K562 (cell line): ENCODE measurements around the gene SHTN1. TPM values are rescaled to one million over a fixed set of nuclear protein-coding genes. Genes with fewer than 3 reads are reported as not detected.

ENCODE experiments used
- ATAC-seq: fragments of 200-7000 bp; cut with Tn5 transposase; 3 replicates; pipeline ENCODE4 v1.9.1; 2020; ENCODE audit warnings: moderate library complexity
- BruUV-seq: library from RNA; stranded (reverse); fragments of 400-500 nt; replicated peaks from 2 replicates; lab custom pipeline; 2021; lab: Mats Ljungman, UMichigan
- CTCF ChIA-PET: fragments of 300-600 bp; formaldehyde crosslinking; extraction: SDS; loops from one replicate; lab custom pipeline; 2021; ENCODE audit warnings: low intra/inter-chr PET ratio; lab: Yijun Ruan, JAX
- POLR2A ChIA-PET: fragments of 300-600, 350-650 bp; sonication (Branson Sonifier 250); formaldehyde crosslinking; extraction: SDS; loops from one replicate; lab custom pipeline; 2021; ENCODE audit warnings: antibody characterized with exemption, inconsistent platforms; lab: Yijun Ruan, JAX
- DNase-seq, 4 experiments: peaks; one replicate each; pipeline versions ENCODE4 v3.0.0 to v3.0.0-alpha.2; 2011 to 2018; ENCODE audit warnings: low spot score in 3 of 4, mixed read lengths in 3 of 4; ENCODE audit errors: extremely low read depth in 1 of 4
- FAIRE-seq: peaks from 2 replicates; lab custom pipeline; 2011; peaks lifted over from hg19 to GRCh38; lab: Jason Lieb, UNC
- H2AFZ ChIP-seq: 2 replicates; pipeline ENCODE4 v1.6.0; 2011; ENCODE audit warnings: low read depth, low read length, control low read depth, inconsistent platforms
- H3K27ac ChIP-seq: fragments of 200-600 bp; 3 replicates; pipeline ENCODE4 v1.8.0; 2011; ENCODE audit warnings: low read depth, mild to moderate bottlenecking, control low read depth, inconsistent platforms, low read length, moderate library complexity, mixed read lengths; ENCODE audit errors: extremely low read depth
- H3K27me3 ChIP-seq, 2 experiments: fragments of 300-600 bp in 1 of 2; 2 replicates in 1 of 2; 3 replicates in 1 of 2; pipeline versions ENCODE4 v1.6.0 to v1.8.0; 2011; ENCODE audit warnings: inconsistent platforms in 2 of 2, low read length in 2 of 2, mild to moderate bottlenecking in 1 of 2, mixed read lengths in 1 of 2, moderate library complexity in 1 of 2; ENCODE audit not compliant: control insufficient read depth in 2 of 2, insufficient read depth in 2 of 2
- H3K36me3 ChIP-seq: fragments of 300-600 bp; 3 replicates; pipeline ENCODE4 v1.8.0; 2011; ENCODE audit warnings: mild to moderate bottlenecking, low read length, inconsistent platforms; ENCODE audit not compliant: control insufficient read depth, insufficient read depth
- H3K4me1 ChIP-seq, 2 experiments: fragments of 200-600 bp in 1 of 2; replicated peaks in 1 of 2; 2 replicates in 1 of 2; 3 replicates in 1 of 2; pipeline versions ENCODE4 v1.5.1 to v1.8.0; 2011; ENCODE audit warnings: inconsistent platforms in 2 of 2, low read length in 2 of 2, mild to moderate bottlenecking in 1 of 2, mixed read lengths in 1 of 2, moderate library complexity in 1 of 2; ENCODE audit not compliant: control insufficient read depth in 2 of 2, insufficient read depth in 2 of 2
- H3K4me2 ChIP-seq: 2 replicates; pipeline ENCODE4 v1.6.1; 2011; ENCODE audit warnings: low read length, control low read depth, inconsistent platforms, mixed read lengths; ENCODE audit not compliant: insufficient read depth
- H3K4me3 ChIP-seq: fragments of 200-600 bp; sonication (generic), shearing (Covaris generic); 2 replicates; pipeline ENCODE4 v1.5.1; 2016; ENCODE audit warnings: control low read depth, inconsistent platforms
- H3K79me2 ChIP-seq: fragments of 200-600 bp; 3 replicates; pipeline ENCODE4 v1.8.0; 2011; ENCODE audit warnings: low read length, inconsistent platforms; ENCODE audit not compliant: control insufficient read depth, insufficient read depth
- H3K9ac ChIP-seq, 2 experiments: 2 replicates each; pipeline versions ENCODE4 v1.6.0 to v1.6.1; 2011; ENCODE audit warnings: low read depth in 2 of 2, low read length in 2 of 2, control low read depth in 1 of 2, inconsistent platforms in 1 of 2, mild to moderate bottlenecking in 1 of 2, mixed read lengths in 1 of 2; ENCODE audit not compliant: insufficient read depth in 1 of 2
- H3K9me1 ChIP-seq: one replicate; pipeline ENCODE4 v1.6.0; 2011; ENCODE audit warnings: inconsistent platforms, mild to moderate bottlenecking, low read length, moderate library complexity; ENCODE audit not compliant: control insufficient read depth, insufficient read depth
- H3K9me3 ChIP-seq: replicated peaks from 2 replicates; pipeline ENCODE4 v1.5.1; 2011; ENCODE audit warnings: low read depth, low read length, inconsistent platforms; ENCODE audit not compliant: control insufficient read depth, insufficient read depth
- H4K20me1 ChIP-seq: replicated peaks from 2 replicates; pipeline ENCODE4 v1.6.1; 2011; ENCODE audit warnings: low read length, inconsistent platforms, mixed read lengths; ENCODE audit not compliant: control insufficient read depth, insufficient read depth
- ELF2 ChIP-seq: fragments of 250-450 bp; sonication (Bioruptor Pico); IDR thresholded peaks from 2 replicates; pipeline ENCODE4 v1.5.0; 2021; ENCODE audit warnings: mild to moderate bottlenecking
- FOXM1 ChIP-seq, 2 experiments: fragments of 450-650 bp in 1 of 2; sonication (generic) in 1 of 2; formaldehyde crosslinking in 1 of 2; IDR thresholded peaks; 2 replicates each; pipeline versions ENCODE4 v1.6.1 to v1.9.0; 2017 to 2022; ENCODE audit warnings: low read depth in 2 of 2, mild to moderate bottlenecking in 2 of 2, missing genetic modification reagents in 1 of 2, moderate library complexity in 1 of 2
- HDAC2 ChIP-seq: fragments of 450-650 bp; IDR thresholded peaks from 2 replicates; pipeline ENCODE4 v1.6.1; 2016; ENCODE audit warnings: mild to moderate bottlenecking
- MED1 ChIP-seq: sonication (generic); formaldehyde crosslinking; IDR thresholded peaks from 2 replicates; pipeline ENCODE4 v1.8.1; 2023; ENCODE audit warnings: missing genetic modification reagents, borderline replicate concordance
- NONO ChIP-seq, 2 experiments: fragments of 200-400 bp in 1 of 2; fragments of 450-650 bp in 1 of 2; formaldehyde crosslinking in 1 of 2; IDR thresholded peaks; 2 replicates each; pipeline ENCODE4 v1.6.1; 2017; ENCODE audit warnings: low read depth in 2 of 2, mild to moderate bottlenecking in 2 of 2, moderate library complexity in 2 of 2, low read length in 1 of 2
- RNF2 ChIP-seq: sonication (generic); IDR thresholded peaks from 2 replicates; pipeline ENCODE4 v1.6.1; 2016
- ZNF316 ChIP-seq: fragments of 450-650 bp; IDR thresholded peaks from 2 replicates; pipeline ENCODE4 v1.6.1; 2016
- ZNF77 ChIP-seq: fragments of 250-450 bp; sonication (Bioruptor Pico); IDR thresholded peaks from 2 replicates; pipeline ENCODE4 v1.5.0; 2020
- WGBS: fragments of 100-300 bp; shearing (Covaris generic); methylation state at CpG from one replicate; pipeline ENCODE4 v1.1.6; 2016; ENCODE audit warnings: low coverage, mixed read lengths; ENCODE audit not compliant: insufficient coverage; ENCODE audit errors: missing lambda C conversion rate; 5-methylcytosine and 5-hydroxymethylcytosine counted together
- in situ Hi-C: fragments of 300-500 bp; cut with MboI; formaldehyde crosslinking; loops from 4 replicates; pipeline ENCODE4 v1.15.0; 2018; ENCODE audit warnings: inconsistent platforms, mixed read lengths
- intact Hi-C: fragments of 100-400 bp; cut with micrococcal nuclease; formaldehyde crosslinking; loops from 2 replicates; pipeline ENCODE4 v1.14.2; 2022
- polyA plus RNA-seq, 8 experiments: library from polyadenylated mRNA; depleted of rRNA in 4 of 8; stranded (reverse) in 5 of 8; unstranded in 3 of 8; fragments of >200 nt; fragmentation: Nextera tagmentation in 2 of 8; fragmentation: Illumina TruSeq in 1 of 8; extraction: Ambion mirVana in 2 of 8; extraction: Trizol in 1 of 8; gene quantifications; 2 replicates each; pipeline versions ENCODE4 v1.2.1 to v1.2.3, GENCODE V29; 2011 to 2014; ENCODE audit warnings: inconsistent platforms in 1 of 8, missing spikeins in 1 of 8
- total RNA-seq, 7 experiments: library from RNA; depleted of rRNA in 6 of 7; stranded (reverse); fragments of >200 nt in 6 of 7; fragmentation: Illumina TruSeq in 2 of 7; extraction: Trizol in 2 of 7; gene quantifications; 2 replicates each; pipeline versions ENCODE4 v1.2.1 to v1.2.3, GENCODE V29; 2011 to 2021; ENCODE audit warnings: low replicate concordance in 1 of 7

Gene SHTN1
- total and polyA plus RNA-seq, 9 of the 15 experiments (the other 6 are each of a cell fraction or from before 2014, with no cell fraction given): 5.4 to 21.3 (median 13.3) TPM

DNA sequence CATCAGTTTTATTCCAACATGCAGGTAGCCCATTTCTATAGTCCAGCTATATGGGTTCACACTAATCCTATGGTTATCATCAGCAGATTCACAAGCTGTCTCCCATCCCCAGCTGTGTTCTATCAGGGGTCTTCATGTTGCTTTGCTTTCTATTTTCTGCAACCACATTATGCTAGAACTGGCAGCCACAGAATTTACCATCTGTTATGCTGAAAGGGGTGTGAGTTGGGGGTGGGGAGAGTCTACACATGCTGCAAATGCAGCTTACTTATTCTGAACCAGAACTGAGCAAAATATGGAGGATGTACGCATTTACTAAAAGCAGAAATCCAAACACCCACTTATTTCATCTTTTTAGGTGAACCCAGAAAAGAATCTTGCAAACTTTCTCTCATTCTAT is 32.9 kb downstream of the SHTN1 start:
- Histone ChIP-seq H3K36me3 (peaks cover 23% of the 10 kb centered on the region; the same call in 2 of the 3 replicates), H3K4me3 (no peak overlapping the region), H3K27me3 (no peaks in the 10 kb centered on the region), H3K4me2 (no peak overlapping the region), H3K79me2 (no peaks in the 10 kb centered on the region; the same call in 2 of the 3 replicates), H3K9me1 (peaks cover 3% of the 10 kb centered on the region), H2AFZ (no peak overlapping the region), H3K9ac (no peak overlapping the region), H3K27ac (no peak overlapping the region), H3K9me3 (no peaks in the 10 kb centered on the region), H3K4me1 (no peaks in the 10 kb centered on the region; a peak in 1 of 5 replicates), H4K20me1 (no peaks in the 10 kb centered on the region)
- in situ Hi-C loops: no loop called here
- 78% methylated on average over 1 of the region's 1 CpG for WGBS
- DNase-seq (no peak), FAIRE-seq (no peak), ATAC-seq (no peak)
- intact Hi-C loops: no loop called here
- BruUV-seq: no TSS peak
- TF ChIP-seq ZNF316 (no peak), FOXM1 (IDR thresholded peaks at IDR 0.05; ENCODE audit: low read depth) (no peak), FOXM1 (CRISPR knock-in tag; IDR thresholded peaks at IDR 0.05; ENCODE audit: low read depth) (no peak), ELF2 (no peak), MED1 (CRISPR knock-in tag) (no peak), NONO (IDR thresholded peaks at IDR 0.05; ENCODE audit: low read depth in 2 of 2, low read length in 1 of 2) (no peak), RNF2 (no peak), HDAC2 (no peak), ZNF77 (no peak)
- ChIA-PET CTCF (no interaction called here), POLR2A (interaction anchor here (1.2 to 1.5 kb wide), 2 partner anchors 12 to 16 kb away, joined by 3 to 6 read pairs; no protein-coding TSS in a partner anchor)
